Measurements from ENCODE around the gene STXBP2. TPM values are rescaled to one million over a fixed set of nuclear protein-coding genes. Genes with fewer than 3 reads are reported as not detected.

The STXBP2 gene
- total RNA-seq, 1 experiment from 2014 or later = 141 TPM

DNA sequence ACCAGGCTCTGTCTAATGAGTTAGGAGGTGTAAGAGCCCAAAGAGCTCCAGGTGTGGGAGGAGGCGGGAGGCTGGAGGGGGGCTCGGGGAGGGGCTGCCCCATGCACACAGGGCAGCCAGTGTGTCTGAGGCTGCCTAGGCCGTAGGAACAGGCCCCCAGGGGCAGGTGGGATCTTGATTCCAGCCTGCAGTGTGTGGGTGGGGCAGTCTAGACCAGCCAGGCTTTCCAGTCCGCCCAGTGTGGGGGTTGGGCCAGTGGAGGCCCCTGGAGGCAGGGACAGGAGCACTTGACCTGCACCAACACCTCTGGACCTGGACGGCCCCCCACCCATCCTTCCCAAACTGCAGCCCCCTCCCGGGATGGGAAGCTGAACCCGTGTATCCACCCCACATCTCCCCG, 46.7 kb upstream of the STXBP2 start:
- ChIA-PET POLR2A (no interaction called here), RAD21 (ENCODE audit: low non-redundant PET in 1 of 2, low total read pairs in 2 of 2, uncharacterized antibody in 2 of 2, unreplicated experiment in 2 of 2) (no interaction called here), CTCF (no interaction called here)
- TF ChIP-seq POLR2A (IDR thresholded peaks at IDR 0.05; ENCODE audit: borderline replicate concordance, extremely low read depth, insufficient read depth, insufficient read length) (no peak), RAD21 (IDR thresholded peaks at IDR 0.05; ENCODE audit: low read depth) (no peak), ZNF274 (IDR thresholded peaks at IDR 0.05; ENCODE audit: low read depth, low read length) (no peak), JUND (IDR thresholded peaks at IDR 0.05) (no peak), CBX3 (IDR thresholded peaks at IDR 0.05; ENCODE audit: low read depth) (no peak), EZH2 (IDR thresholded peaks at IDR 0.05) (no peak), YY1 (IDR thresholded peaks at IDR 0.05; ENCODE audit: extremely low read depth, insufficient replicate concordance, low read depth, low read length) (no peak), POLR2AphosphoS5 (IDR thresholded peaks at IDR 0.05; ENCODE audit: low read depth, low read length) (no peak), CEBPB (IDR thresholded peaks at IDR 0.05; ENCODE audit: low read depth) (no peak), EGR1 (IDR thresholded peaks at IDR 0.05; ENCODE audit: low read depth) (no peak), ZFX (IDR thresholded peaks at IDR 0.05) (no peak), SP1 (IDR thresholded peaks at IDR 0.05; ENCODE audit: low read depth) (no peak), TCF7L2 (IDR thresholded peaks at IDR 0.05; ENCODE audit: borderline replicate concordance, extremely low read depth, insufficient read depth, insufficient read length) (no peak)
- TF ChIP-seq, protein P1, sequence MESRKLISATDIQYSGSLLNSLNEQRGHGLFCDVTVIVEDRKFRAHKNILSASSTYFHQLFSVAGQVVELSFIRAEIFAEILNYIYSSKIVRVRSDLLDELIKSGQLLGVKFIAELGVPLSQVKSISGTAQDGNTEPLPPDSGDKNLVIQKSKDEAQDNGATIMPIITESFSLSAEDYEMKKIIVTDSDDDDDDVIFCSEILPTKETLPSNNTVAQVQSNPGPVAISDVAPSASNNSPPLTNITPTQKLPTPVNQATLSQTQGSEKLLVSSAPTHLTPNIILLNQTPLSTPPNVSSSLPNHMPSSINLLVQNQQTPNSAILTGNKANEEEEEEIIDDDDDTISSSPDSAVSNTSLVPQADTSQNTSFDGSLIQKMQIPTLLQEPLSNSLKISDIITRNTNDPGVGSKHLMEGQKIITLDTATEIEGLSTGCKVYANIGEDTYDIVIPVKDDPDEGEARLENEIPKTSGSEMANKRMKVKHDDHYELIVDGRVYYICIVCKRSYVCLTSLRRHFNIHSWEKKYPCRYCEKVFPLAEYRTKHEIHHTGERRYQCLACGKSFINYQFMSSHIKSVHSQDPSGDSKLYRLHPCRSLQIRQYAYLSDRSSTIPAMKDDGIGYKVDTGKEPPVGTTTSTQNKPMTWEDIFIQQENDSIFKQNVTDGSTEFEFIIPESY (IDR thresholded peaks at IDR 0.05; ENCODE audit: extremely low read depth, insufficient replicate concordance, low read length) = no peak
- H3K27ac ChIP-seq (ENCODE audit: low read depth, low read length) = no peak overlapping the region
- H4K20me1 ChIP-seq (ENCODE audit: insufficient read depth) = no peaks in the 10 kb centered on the region
- ATAC-seq (0 out of 2 replicates have a peak, but pooled peaks have one; percentile 38), DNase-seq (ENCODE audit: low read depth, low spot score) (no peak)
- intact Hi-C loops (cut with micrococcal nuclease) = no loop called here
- H3K4me3 ChIP-seq (replicated peaks in 1 of 2; ENCODE audit: low read depth in 1 of 2, low read length in 2 of 2) = no peak overlapping the region
- peak overlapping the region; percentile 39 for H3K4me2 ChIP-seq (ENCODE audit: low read length)
- H3K9ac ChIP-seq (ENCODE audit: low read length) = no peak overlapping the region
- peaks cover under 1 to 19% of the 10 kb centered on the region in 2 experiments for H3K4me1 ChIP-seq (ENCODE audit: control insufficient read depth in 1 of 2, insufficient read depth in 2 of 2, low read length in 2 of 2)
- no peaks in the 10 kb centered on the region for H3K9me2 ChIP-seq (ENCODE audit: insufficient read depth)
- no TSS peak for BruUV-seq (replicated peaks)
- no peak overlapping the region for H2AFZ ChIP-seq (ENCODE audit: low read depth, low read length, poor library complexity, severe bottlenecking)
- H3K9me3 ChIP-seq (ENCODE audit: control insufficient read depth in 1 of 2, insufficient read depth in 1 of 2, low read depth in 1 of 2, low read length in 2 of 2) = no peaks in the 10 kb centered on the region
- no peaks in the 10 kb centered on the region for H3K36me3 ChIP-seq (ENCODE audit: control insufficient read depth in 1 of 2, insufficient read depth in 2 of 2, low read length in 2 of 2)
- H3K79me2 ChIP-seq (ENCODE audit: insufficient read depth, low read length) = no peaks in the 10 kb centered on the region
- no peaks in the 10 kb centered on the region for H3K27me3 ChIP-seq (ENCODE audit: insufficient read depth, low read length)
